DND-41 (cell line): ENCODE results near the gene TAS2R31.
"Not testable (repeated sequence)": the region's sequence is repeated elsewhere in the genome, so short reads cannot be mapped to it uniquely, and the experiment has no call there.

Experiments
- ATAC-seq: fragments of 200-7000 bp; cut with Tn5 transposase; 3 replicates; pipeline ENCODE4 v1.9.1; 2021; ENCODE audit warnings: low read depth; ENCODE audit not compliant: insufficient read depth
- DNase-seq: peaks from one replicate; pipeline ENCODE4 v3.0.0-alpha.2; 2020
- H2AFZ ChIP-seq: 2 replicates; pipeline ENCODE4 v1.6.0; 2012; ENCODE audit warnings: low read depth, low read length
- H3K27ac ChIP-seq: 2 replicates; pipeline ENCODE4 v1.5.1; 2012; ENCODE audit warnings: low read length, inconsistent platforms
- H3K27me3 ChIP-seq: fragments of 200-600 bp; sonication (generic); 2 replicates; pipeline ENCODE4 v1.6.0; 2012; ENCODE audit warnings: low read length, mild to moderate bottlenecking, inconsistent platforms; ENCODE audit not compliant: insufficient read depth, poor library complexity
- H3K36me3 ChIP-seq: 2 replicates; pipeline ENCODE4 v1.5.1; 2012; ENCODE audit warnings: low read length, inconsistent platforms; ENCODE audit not compliant: insufficient read depth
- H3K4me1 ChIP-seq: 2 replicates; pipeline ENCODE4 v1.5.1; 2012; ENCODE audit warnings: mild to moderate bottlenecking, low read length; ENCODE audit not compliant: insufficient read depth
- H3K4me2 ChIP-seq: 2 replicates; pipeline ENCODE4 v1.6.0; 2012; ENCODE audit warnings: mild to moderate bottlenecking, moderate library complexity, low read length, inconsistent platforms; ENCODE audit not compliant: insufficient read depth
- H3K4me3 ChIP-seq, 2 experiments: fragments of 200-600 bp in 1 of 2; shearing (Covaris generic) in 1 of 2; 2 replicates each; pipeline ENCODE4 v1.5.1; 2012 to 2016; ENCODE audit warnings: inconsistent platforms in 2 of 2, low read length in 2 of 2, mild to moderate bottlenecking in 2 of 2, low read depth in 1 of 2, moderate library complexity in 1 of 2
- H3K79me2 ChIP-seq: 2 replicates; pipeline ENCODE4 v1.6.0; 2012; ENCODE audit warnings: low read length, inconsistent platforms; ENCODE audit not compliant: insufficient read depth
- H3K9ac ChIP-seq: 2 replicates; pipeline ENCODE4 v1.6.0; 2012; ENCODE audit warnings: low read depth, mild to moderate bottlenecking, inconsistent platforms, low read length, moderate library complexity
- H3K9me3 ChIP-seq: 2 replicates; pipeline ENCODE4 v1.5.1; 2012; ENCODE audit warnings: low read length, moderate library complexity, mild to moderate bottlenecking, inconsistent platforms; ENCODE audit not compliant: insufficient read depth, severe bottlenecking
- H4K20me1 ChIP-seq: 2 replicates; pipeline ENCODE4 v1.6.0; 2012; ENCODE audit warnings: low read length; ENCODE audit not compliant: insufficient read depth
- CTCF ChIP-seq: IDR thresholded peaks from 2 replicates; pipeline ENCODE4 v1.5.1; 2012; ENCODE audit warnings: borderline replicate concordance, low read length, moderate library complexity, mild to moderate bottlenecking; ENCODE audit not compliant: poor library complexity, severe bottlenecking; ENCODE audit errors: extremely low read depth
- EZH2 ChIP-seq: IDR thresholded peaks from 3 replicates; pipeline ENCODE4 v1.6.1; 2012; ENCODE audit warnings: borderline replicate concordance, low read depth, mild to moderate bottlenecking, moderate library complexity, low read length, inconsistent platforms; ENCODE audit not compliant: severe bottlenecking

The TAS2R31 gene

DNA sequence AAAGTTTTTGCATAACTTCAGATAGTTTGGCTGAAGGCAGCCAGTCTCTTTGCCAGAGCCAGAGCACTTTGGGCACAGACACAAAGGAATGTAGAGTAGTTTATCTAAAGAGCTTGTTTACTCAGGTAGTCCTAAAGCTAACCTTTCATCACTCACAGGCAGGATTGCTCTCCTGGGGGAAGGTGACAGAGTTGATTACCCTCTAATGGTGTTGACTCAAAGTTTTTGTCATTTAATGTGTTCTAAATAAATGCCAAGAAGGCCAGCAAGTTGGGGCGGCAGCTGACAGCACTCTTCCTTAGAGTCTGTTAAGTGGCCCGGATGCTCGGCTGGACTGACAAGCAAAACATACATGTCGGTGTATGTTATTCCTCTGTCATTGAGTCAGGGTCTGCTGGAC is 40.2 kb upstream of the TAS2R31 start:
- Histone ChIP-seq H3K79me2 (0 out of 2 replicates have a peak, but pooled peaks cover 10% of the 10 kb centered on the region), H3K36me3 (no peaks in the 10 kb centered on the region), H3K27ac (no peak overlapping the region), H2AFZ (no peak overlapping the region), H3K9me3 (no peaks in the 10 kb centered on the region), H3K9ac (no peak overlapping the region), H3K4me1 (no peaks in the 10 kb centered on the region), H4K20me1 (peaks cover 4% of the 10 kb centered on the region; the same call in 1 of the 2 replicates), H3K4me2 (no peak overlapping the region), H3K27me3 (no peaks in the 10 kb centered on the region), H3K4me3 (no peak overlapping the region)
- TF ChIP-seq CTCF: no peak
- no peak for TF ChIP-seq EZH2
- DNase-seq (no peak), ATAC-seq (no peak)

DNA sequence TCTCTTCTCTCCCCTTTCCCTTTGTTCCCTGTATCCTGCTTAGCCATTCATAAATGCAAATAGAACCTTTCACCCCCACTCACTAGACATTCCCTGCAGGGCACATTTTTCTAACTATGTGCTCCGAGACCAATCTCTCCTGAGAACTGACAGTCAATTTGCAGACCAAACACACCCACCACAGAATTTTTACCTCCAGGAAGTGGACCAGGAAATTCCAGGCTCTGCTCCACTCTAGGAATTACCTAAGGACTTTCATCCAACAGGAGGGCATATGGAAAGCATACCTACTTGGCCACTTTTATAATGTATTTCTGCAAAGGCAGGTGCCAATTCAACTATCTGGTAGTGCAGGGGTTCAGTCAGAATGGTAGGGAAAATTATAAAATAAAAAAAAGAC is 39.8 kb upstream of the TAS2R31 start:
- TF ChIP-seq CTCF (no peak), EZH2 (no peak)
- Histone ChIP-seq H3K4me2 (no peak overlapping the region), H3K4me3 (no peak overlapping the region), H3K9me3 (no peaks in the 10 kb centered on the region), H3K27me3 (no peaks in the 10 kb centered on the region), H3K9ac (no peak overlapping the region), H3K79me2 (0 out of 2 replicates have a peak, but pooled peaks cover 10% of the 10 kb centered on the region), H3K4me1 (no peaks in the 10 kb centered on the region), H4K20me1 (peaks cover 4% of the 10 kb centered on the region; the same call in 1 of the 2 replicates), H3K27ac (no peak overlapping the region), H2AFZ (no peak overlapping the region), H3K36me3 (no peaks in the 10 kb centered on the region)
- DNase-seq (no peak), ATAC-seq (no peak)

GRCh38 chr12:11069854-11070365 is 38.7 kb upstream of the TAS2R31 start:
- H3K9ac ChIP-seq: no peak overlapping the region
- H3K9me3 ChIP-seq: no peaks in the 10 kb centered on the region
- H2AFZ ChIP-seq: no peak overlapping the region
- no peak for ATAC-seq
- no peak overlapping the region for H3K27ac ChIP-seq
- no peak for DNase-seq
- H3K27me3 ChIP-seq: no peaks in the 10 kb centered on the region
- H3K4me1 ChIP-seq: no peaks in the 10 kb centered on the region
- H3K4me3 ChIP-seq: no peak overlapping the region
- H3K79me2 ChIP-seq: 0 out of 2 replicates have a peak, but pooled peaks cover 10% of the 10 kb centered on the region
- H4K20me1 ChIP-seq: peaks cover 4% of the 10 kb centered on the region; the same call in 1 of the 2 replicates
- TF ChIP-seq CTCF (no peak), EZH2 (no peak)
- H3K4me2 ChIP-seq: no peak overlapping the region
- no peaks in the 10 kb centered on the region for H3K36me3 ChIP-seq

DNA sequence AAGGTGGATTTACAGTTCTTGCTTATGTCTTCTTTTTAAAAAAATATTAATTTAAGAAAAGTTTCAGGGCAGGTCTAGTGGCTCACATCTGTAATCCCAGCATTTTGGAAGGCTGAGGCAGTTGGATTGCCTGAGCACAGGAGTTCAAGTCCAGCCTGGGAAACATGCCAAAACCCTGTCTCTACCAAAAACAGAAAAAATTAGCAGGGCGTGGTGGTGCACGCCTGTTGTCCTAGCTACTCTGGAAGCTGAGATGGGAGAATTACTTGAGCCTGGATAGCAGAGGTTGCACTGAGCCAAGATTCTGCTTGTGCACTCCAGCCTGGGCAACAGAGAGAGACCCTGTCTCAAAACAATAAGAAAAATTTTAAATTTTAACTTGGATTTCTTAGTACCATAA is 36.3 kb upstream of the TAS2R31 start:
- Histone ChIP-seq H3K4me2 (no peak overlapping the region), H3K4me1 (no peaks in the 10 kb centered on the region), H3K9me3 (no peaks in the 10 kb centered on the region), H3K27me3 (no peaks in the 10 kb centered on the region), H4K20me1 (peaks cover 4% of the 10 kb centered on the region; the same call in 1 of the 2 replicates), H3K9ac (no peak overlapping the region), H3K79me2 (peaks cover 12% of the 10 kb centered on the region; the same call in 1 of the 2 replicates), H2AFZ (no peak overlapping the region), H3K36me3 (no peaks in the 10 kb centered on the region), H3K4me3 (no peak overlapping the region), H3K27ac (no peak overlapping the region)
- DNase-seq (no peak), ATAC-seq (no peak)
- TF ChIP-seq EZH2 (no peak), CTCF (no peak)

GRCh38 chr12:11062194-11062593 is 31.0 kb upstream of the TAS2R31 start, which contains the start of gene TAS2R46:
TSS of gene TAS2R46 (minus strand) at chr12:11062294. CDS start at chr12:11062294, 0 bp downstream.
- not testable (repeated sequence) for H3K4me2 ChIP-seq, ATAC-seq, H4K20me1 ChIP-seq, DNase-seq, H3K4me3 ChIP-seq, H3K27me3 ChIP-seq, H3K36me3 ChIP-seq, H2AFZ ChIP-seq, H3K9me3 ChIP-seq, H3K27ac ChIP-seq, H3K9ac ChIP-seq, H3K4me1 ChIP-seq
- H3K79me2 ChIP-seq: peaks cover 12% of the 10 kb centered on the region
